Femur (tissue), 1 donor: ENCODE measurements around the gene USP6NL.

Source experiments
- DNase-seq: peaks from one replicate; pipeline ENCODE4 v3.0.0-alpha.2; 2017

Gene USP6NL

DNA sequence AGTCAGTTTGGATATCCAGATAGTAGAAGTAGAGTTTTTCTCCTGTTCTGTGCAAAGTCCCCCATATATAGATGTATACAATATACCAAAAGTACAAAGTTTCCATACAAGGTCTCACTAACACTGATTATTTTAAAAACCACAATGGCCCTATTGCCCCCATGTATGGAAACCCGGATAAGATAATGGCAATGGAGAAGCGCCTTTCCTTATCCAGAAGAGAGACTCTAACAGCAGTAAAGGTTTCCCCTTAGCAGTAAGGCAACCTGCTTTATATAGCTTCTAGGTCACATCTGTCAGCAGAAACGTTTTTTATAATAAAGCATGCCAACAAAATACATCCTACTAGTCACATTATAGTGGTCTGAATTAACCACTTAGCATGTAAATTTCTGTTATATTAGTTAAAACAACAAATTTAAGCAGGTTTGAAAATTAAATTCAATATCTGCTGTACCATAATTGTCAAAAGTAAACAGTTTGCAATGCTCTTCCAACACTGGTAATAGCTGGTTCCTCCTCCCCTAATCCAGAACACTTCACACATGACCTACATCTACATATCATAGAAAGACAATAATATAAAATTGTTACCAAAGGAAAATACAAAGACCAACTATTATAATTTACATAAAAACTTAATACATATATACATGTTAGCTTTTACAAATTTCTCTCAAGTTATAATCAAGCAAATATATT is 22.4 kb downstream of the USP6NL start:
- no peak for DNase-seq

DNA sequence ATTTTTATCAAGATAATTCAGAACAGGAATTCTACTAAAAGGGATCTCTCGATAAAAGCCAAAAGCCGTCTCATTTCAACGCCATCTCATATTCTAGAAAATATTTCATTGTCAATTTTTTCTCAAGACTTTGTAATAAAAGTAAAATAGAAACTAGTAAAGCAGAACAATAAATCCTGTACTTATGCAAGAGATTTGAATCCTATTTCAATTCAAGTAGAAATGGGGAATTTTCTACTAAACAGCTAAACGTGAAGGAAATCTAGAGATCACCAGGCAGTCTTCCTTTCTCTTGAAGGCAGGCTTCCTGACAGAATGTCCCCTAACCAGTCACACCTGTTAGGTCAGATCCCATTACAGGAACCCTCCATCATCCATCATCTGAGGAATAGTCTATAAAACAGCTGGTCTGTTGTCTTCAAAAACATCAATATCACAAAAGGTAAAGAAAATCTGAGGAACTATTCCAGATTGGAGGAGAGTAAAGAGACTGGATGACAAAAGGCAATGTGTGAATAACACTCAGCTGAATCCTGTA is 23.7 kb downstream of the USP6NL start:
- no peak for DNase-seq

DNA sequence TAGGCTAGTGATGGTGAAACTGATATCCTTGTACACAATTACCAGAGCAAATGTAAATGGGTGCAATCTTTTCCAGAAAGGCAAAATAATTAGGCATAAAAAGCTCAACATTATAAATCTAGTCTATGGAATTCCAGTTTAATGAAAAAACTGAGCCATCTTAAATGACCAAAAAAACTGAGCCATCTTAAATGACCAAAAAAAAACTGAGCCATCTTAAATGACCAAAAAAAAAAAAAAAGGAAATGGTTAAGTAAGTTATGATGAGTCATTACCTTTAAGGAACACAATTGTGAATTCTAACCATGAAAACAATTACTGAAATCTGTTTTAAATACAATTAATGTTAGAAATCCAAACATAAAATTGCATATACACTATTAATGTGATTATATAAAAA is 25.3 kb downstream of the USP6NL start:
- no peak for DNase-seq

DNA sequence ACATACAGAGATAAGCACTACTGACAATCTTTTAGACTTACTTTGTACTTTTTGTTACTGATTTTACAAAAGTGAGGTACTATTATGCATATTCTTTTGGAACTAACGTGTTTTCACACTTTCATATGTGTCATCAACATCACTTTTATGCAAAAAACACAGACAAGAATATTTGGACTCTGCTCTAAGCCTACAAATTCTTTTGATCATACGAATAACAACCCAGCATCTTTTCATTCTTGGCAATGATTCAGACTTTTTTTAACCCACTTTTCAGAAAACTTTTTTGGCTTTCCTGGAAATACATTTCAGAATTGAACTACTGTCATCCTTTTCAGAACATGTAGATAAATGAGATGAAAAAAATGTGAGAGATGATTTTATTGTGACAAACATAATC is 30.2 kb downstream of the USP6NL start:
- no peak for DNase-seq

DNA sequence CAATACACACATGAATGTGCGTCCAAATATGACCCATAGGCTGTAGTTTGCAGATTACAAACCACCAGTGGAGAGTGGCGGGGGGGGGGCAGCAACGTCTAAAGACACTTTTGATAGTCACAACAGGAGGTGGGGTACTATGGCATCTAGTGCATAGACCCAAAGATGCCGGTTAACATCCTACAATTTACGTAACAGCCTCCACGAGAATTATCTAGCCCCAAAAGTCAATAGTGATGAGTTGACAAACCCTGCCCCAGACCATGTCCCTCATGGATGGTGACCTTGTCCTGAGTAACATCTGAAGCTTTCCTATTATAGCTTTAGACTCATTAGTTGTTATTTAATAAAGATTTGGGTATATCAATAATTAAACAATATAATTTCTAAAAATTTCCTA is 31.6 kb downstream of the USP6NL start:
- DNase-seq, result no peak

DNA sequence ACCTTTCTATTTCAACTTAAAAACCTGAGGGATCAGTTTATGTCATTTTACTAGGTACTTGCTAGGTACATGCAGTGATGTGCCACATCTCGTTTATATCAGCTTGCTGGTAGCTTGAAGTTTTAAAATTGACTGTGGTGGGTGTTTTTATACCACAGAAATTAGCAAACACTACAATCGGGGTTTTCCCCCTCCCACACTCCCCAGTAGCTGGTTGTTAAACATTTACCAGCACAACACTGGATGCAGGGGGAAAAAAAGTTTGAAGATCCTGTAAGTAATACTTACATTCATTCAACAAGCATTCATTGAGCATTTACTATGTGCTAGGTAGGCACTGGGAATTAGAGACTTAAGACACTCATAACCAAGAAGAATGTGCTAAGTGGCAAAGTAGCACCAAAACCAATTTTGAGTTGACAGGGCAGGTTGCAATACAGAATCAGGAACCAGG is 32.6 kb downstream of the USP6NL start:
- no peak for DNase-seq

DNA sequence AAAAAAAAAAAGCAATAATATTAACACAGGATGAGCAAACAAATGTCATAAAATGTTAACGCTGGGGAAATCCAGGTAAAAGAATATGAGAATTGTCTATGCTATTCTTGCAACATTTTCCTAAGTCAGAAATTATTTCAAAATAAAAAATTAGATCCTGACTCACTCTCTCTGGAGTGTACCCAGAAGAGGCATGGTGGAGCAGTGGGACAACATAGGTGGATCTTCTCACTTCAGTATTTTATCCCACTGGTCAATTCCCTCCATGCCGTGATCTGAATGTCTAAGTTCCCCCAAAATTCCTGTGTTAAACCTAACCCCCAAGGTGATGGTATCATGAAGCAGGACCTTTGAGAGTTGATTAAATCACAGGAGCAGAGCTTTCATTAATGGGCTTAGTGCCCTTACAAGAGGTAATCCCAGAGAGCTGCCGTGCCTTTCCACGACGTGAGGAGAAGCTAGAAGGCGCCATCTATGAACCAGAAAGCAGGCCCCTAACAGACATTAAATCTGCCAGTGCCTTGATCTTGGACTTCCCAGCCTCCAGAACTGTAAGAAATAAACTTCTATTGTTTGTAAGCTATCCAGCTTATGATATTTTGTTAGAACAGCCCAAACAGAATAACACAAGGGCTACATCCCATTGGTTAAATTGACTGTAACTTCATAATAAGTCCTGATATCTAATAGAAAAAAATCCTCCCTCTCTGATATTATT is 35.2 kb downstream of the USP6NL start:
- no peak for DNase-seq

DNA sequence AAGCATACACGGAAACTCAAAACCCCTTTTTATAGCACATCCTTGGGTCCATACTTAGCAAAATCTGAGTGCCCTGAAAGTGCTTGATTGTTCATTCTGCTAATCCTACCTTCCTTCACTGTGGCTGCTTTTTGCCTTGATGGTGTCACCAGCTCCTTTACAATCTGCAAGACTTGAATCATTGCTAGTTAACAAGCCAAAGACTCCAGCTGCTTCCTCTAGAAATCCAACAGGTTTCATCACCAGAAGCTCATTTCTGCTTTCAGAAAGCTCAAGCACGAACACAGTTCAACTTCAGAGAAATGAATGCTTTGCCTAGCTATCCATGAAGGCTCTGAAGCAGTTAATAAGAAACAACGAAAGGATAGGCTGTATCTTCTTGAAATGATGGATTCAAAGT is 38.0 kb downstream of the USP6NL start:
- no peak for DNase-seq

DNA sequence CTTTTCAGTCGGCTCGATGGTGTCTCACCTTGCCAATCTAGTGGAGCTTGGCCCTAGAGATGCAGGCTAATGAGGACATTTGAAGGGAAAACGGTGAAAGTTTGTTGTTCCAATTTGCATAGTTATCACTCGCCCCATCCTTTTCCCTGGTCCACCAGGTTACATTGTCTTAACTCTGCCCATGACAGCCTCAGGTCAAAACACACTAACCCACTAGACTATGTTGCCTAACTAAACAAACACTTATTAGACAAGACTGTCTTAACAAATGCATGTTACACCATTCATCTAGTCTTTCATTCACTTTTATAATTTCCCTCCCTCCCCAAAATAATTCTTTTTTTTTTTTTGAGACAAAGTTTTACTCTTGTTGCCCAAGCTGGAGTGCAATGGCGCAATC is 40.7 kb downstream of the USP6NL start:
- DNase-seq, result no peak

DNA sequence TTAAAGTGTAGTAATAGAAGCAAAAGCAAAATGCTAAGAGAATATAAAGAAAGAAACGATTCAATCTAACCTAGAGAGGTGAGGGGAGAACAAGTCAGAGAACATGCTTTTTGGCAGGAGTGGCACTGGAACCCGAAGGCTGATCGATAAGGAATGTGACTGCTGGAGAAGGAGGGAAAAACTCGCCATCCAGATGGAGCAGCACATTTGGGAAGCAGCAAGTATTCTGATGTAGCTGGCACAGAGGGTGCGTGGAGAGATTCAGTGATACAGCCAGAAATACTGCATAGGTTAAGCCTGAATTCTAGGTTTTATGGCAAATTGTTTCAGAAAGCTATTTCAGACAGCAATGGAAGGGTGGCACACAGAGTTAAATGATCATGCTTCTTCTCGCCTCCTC is 42.0 kb downstream of the USP6NL start:
- DNase-seq, result no peak

DNA sequence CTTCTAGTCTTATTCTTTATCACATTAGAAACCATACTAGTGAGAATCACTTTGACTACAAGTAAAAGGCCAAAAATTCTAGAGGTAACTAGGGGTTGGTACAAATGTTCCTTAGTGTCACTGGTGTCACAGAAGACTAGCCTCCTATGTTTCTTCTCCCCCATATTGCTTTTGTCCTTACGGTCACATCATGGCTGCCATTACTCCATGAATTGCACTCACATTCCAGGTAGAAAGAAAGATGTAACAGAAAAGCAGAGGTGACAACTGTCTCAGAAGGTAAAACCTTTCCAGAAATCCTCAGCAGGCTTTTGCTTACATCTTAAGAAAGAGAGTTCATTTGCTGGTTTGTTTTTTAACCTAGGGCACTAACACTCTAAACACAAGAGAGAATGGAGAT is 42.9 kb downstream of the USP6NL start:
- DNase-seq, result no peak

DNA sequence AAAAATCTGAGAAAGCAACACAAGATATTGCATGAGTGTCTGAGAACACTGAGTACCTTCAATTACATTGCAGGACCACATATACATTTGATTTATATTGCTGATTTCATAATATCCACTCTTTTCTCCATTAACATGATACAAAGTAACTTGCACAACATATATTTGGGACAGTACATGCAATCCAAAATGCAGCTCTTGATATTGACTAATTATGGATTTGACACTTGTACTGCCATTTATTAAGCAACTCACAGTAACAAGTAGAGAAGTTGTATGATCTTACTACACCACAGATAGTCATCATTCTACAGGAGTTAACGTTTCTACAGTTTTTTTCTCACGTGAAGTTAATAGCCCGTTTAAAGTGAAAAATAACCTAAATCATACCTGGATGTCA is 46.7 kb downstream of the USP6NL start:
- DNase-seq, result no peak

DNA sequence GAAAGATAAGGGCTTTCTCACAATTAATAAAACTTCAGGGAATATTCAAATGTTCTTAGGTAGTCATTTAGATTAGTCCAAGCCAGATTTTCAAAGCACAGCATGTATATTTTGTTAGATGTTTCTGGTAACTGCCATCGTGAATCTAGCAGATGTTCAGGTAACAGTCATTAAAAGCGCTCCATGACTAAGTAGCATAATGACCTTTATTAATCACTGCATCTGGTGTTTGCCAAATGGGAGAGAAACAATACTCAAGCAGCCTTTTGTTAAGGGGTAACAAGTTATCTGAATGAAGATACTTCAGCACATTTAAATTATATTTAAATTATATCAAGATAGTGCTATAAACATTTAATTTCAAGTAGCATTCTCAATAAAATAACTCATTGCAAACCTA is 47.5 kb downstream of the USP6NL start:
- DNase-seq, result no peak

DNA sequence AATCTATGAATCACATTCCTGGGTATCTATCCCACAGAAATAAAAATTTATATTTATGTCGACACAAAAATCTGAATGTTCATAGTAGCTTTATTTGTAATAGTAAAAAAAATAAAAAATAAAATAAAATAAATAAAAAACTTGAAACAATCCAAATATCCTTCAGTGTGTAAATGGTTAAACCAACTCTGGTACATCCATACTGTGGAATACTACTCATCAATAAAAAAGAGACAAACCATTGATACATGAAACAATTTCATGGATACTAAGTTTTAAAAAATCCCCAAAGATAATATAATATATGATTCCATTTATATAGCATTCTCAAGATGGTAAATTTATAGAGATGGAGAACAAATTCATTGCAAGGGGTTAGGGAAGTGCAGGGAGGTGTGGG is 48.6 kb downstream of the USP6NL start:
- no peak for DNase-seq

DNA sequence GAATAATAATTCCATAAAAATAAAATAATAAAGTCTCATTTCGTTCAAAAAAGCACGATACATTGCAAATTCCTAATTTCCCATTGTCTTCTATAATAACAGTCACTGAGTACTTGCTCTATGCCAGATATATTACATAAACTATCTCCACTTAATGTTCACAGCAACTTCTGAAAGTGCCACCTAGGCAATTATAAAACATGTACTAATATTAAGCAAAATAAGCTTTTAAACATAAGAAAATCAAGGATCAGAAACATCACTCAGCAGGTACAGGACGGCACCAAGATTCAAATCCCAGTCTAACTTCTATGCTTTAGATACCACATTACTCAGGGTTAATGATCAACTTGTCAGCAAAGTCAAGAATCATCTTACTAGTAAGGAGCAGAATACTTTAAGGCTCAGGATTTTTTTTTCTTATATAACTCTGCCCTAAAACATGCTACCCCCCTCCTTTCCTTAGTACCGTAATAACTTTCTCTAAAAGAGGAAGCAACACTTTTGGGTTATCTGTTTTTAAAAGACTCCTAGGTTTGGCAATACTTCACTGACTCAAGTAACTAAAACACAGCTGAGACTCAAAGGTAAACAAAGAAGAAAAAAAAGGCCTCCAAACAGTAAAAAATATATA is 51.3 kb downstream of the USP6NL start:
- no peak for DNase-seq

DNA sequence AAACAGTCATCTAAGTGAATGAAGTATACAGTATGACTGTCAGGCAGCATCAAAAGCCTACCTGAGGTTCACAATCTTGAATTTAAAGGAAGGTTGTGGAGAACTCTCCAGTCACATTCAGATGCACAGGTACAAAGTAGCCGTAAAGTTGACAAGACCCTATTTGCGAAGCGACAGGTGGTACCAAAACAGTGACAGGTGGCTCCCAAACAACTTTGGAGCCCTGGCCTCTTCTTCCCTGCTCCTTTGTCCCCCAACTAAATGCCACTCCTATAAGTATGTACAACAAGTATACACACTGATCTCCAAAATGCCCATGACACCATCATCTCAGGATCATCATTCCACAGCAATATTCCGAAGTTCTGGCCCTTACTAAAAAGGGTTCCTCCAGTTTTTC is 53.5 kb downstream of the USP6NL start:
- no peak for DNase-seq

DNA sequence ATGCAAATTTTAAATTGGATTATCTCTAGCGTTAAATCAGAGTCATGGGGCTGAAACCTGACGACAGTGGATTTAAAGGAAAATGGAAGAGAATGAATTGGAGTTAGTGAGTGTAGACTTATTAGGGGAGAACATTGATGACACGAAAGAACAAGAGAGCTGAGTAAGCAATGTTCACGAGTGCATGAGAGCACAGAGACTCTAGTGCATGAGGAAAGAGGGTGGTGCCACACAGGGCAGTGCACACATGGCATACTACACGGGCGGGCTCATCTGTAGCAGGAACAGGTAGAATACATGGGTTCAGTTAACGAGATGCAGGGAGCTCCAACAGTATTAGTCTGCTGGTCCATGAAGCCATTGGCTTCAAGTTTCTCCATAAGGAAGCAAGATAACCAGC is 53.9 kb downstream of the USP6NL start:
- no peak for DNase-seq

DNA sequence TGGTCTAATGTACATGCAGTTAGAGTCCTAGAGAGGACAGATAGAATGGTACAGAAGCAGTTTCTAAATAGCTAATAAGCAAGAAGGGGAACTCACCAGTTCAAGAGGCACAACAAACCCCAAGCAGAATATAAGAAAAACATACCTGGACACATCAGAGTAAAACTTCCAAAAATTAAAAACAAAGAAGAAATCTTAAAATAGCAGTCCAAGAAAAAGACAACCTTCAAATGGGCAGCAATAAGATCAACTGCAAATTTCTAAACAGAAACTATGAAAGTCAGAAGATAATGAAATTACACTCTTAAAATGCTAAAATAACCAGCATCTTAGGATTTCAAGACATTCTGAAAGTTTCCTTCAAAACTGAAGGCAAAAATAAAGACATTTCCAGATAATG is 55.9 kb downstream of the USP6NL start:
- DNase-seq, result no peak

DNA sequence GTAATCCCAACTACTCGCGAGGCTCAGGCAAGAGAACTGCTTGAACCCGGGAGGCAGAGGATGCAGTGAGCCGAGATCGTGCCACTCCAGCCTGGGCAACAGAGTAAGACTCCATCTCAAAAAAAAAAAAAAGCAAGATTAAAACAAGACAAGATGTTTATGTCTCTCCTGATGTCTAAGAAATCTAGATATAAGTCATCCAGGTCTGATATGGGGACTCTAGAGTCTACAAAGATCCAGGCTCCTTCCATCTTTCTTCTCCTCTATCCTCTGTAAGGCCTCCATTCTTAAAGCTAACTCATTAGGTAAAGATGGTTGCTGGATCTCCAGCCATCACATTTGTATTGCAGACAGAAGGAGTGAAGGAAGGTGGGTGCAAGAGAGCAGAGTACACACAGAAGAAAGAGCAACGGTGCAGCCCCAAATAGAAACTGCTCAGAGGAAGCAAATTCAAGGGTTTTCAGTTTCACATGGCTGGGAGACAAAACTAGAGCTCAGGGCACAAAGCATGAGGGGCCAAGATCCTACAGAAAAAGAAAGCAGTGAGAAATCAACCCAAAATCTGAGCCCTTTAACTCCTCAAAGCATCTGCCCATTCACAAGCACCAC is 57.6 kb downstream of the USP6NL start:
- no peak for DNase-seq

DNA sequence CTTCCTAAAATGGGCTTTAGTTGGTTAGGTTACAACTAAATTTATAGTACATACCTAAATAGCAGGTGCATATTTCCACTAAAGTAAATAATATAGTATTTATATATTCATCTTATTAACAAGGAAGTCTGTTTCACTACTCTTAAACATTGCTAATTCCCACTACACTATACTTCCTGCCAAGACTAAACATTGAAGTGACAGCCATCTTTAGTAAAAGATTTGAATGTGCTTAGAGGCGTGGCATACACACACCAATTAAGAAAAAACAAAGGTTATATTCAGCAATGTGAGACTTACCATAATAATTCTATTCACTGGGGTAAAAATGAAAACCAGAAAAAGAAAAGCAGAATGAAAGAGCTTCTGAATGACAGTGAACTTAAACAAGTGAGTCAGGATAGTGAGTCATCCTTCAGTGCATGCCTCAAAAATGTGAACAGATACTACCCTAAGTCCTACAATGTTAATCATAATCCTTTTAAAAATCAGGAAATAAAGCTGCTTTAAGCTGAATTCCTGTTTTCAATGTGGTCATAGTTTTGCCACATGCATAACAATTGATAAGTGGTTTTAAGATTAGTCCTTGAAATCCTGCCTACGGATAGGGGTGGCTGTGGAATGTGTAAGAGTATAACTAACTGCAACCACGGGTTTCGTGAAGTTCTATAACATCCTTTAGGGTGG is 59.4 kb downstream of the USP6NL start:
- no peak for DNase-seq

DNA sequence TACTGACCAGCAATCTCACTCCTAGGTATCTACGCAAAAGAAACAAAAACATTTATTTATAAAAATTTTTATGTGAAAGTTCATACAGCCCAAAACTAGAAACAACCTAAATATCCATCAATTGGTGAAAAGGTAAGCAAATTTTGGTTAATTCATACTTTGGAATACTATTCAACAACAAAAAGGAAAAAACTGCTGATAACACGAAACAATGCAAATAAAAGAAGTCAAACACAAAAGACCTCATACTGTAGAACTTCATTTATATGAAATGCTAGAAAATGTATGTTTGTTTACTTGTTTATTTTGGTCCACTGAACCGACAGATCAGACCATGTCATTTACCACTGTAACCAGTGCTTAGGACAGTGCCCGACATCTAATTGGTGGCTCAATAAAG is 60.3 kb downstream of the USP6NL start:
- no peak for DNase-seq

DNA sequence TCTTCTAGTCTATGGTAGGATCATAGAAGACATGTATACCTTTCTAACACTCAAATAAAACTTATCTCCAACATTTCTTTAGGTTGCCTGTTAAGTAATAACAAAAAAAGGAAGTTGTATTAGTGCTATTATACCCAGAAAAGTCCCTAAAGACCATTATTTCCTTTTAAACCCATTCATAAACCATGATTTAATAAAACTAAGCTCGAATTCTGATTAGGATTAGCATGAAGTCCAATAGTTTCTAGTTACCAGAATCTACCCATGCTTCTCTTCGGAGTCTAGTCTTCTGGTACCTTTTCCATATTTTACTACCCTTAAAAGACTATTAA is 62.7 kb downstream of the USP6NL start:
- DNase-seq, result no peak
